GM18511 (cell line): ENCODE data around the gene ACTL6B.
A peak's percentile ranks its signal among the peaks of the same experiment; 100 is the strongest.

Experiments
- ATAC-seq: cut with Tn5 transposase; IDR thresholded peaks from one replicate; pipeline ENCODE4 v1.9.1; 2021; ENCODE audit warnings: mild to moderate bottlenecking, moderate library complexity; ENCODE audit not compliant: unreplicated experiment

ACTL6B gene

GRCh38 chr7:100627238-100627549, 29.1 kb downstream of the ACTL6B start:
- no peak for ATAC-seq

- peak; percentile 78 for ATAC-seq
Measured at GRCh38 chr7:100626530-100627237, 29.6 kb downstream of the ACTL6B start.

- no peak for ATAC-seq
Measured at GRCh38 chr7:100626055-100626454, 30.2 kb downstream of the ACTL6B start.

GRCh38 chr7:100623951-100624824, 32.1 kb downstream of the ACTL6B start:
- ATAC-seq, result no peak

GRCh38 chr7:100621554-100621953, 34.7 kb downstream of the ACTL6B start:
- no peak for ATAC-seq

- no peak for ATAC-seq
Measured at GRCh38 chr7:100620804-100621203, 35.4 kb downstream of the ACTL6B start.

GRCh38 chr7:100620239-100620638, 36.0 kb downstream of the ACTL6B start:
- no peak for ATAC-seq

- ATAC-seq, result no peak
Measured at GRCh38 chr7:100614308-100614861, 41.9 kb downstream of the ACTL6B start.

GRCh38 chr7:100613412-100614175, 42.7 kb downstream of the ACTL6B start:
- ATAC-seq, result no peak

GRCh38 chr7:100612730-100613390, 43.4 kb downstream of the ACTL6B start:
- peak; percentile 12 for ATAC-seq

- peak; percentile 93 for ATAC-seq
Measured at GRCh38 chr7:100611983-100612729, 44.1 kb downstream of the ACTL6B start, which contains the start of gene MOSPD3. Gene MOSPD3 (plus strand): TSS chr7:100612540. CDS start chr7:100612792, 252 bp downstream.

GRCh38 chr7:100609958-100610357, 46.3 kb downstream of the ACTL6B start:
- ATAC-seq, result no peak

- ATAC-seq, result no peak
Measured at GRCh38 chr7:100607111-100607510, 49.1 kb downstream of the ACTL6B start.

GRCh38 chr7:100606313-100606712, 49.9 kb downstream of the ACTL6B start:
- no peak for ATAC-seq

GRCh38 chr7:100604976-100605911, 51.0 kb downstream of the ACTL6B start:
- ATAC-seq, result peak; percentile 4

GRCh38 chr7:100604028-100604975, 51.9 kb downstream of the ACTL6B start:
- peak; percentile 61 for ATAC-seq

- ATAC-seq, result peak; percentile 13
Measured at GRCh38 chr7:100603726-100604027, 52.6 kb downstream of the ACTL6B start.
